ENCODE results near the gene TSPAN11.

GRCh38 chr12:31006416-31007152 is 80.0 kb downstream of the TSPAN11 start:
- TF ChIP-seq CTCF (IDR thresholded peaks at IDR 0.05; ENCODE audit: extremely low read depth in 1 of 2, insufficient read depth in 1 of 2, low read depth in 1 of 2, low read length in 2 of 2) (no peak), EZH2 (IDR thresholded peaks at IDR 0.05; ENCODE audit: borderline replicate concordance, low read depth, low read length, severe bottlenecking) (no peak)
